WTC11 (cell line): ENCODE results near the gene IGFBP5. TPM values are rescaled to one million over a fixed set of nuclear protein-coding genes. Genes with fewer than 3 reads are reported as not detected.

Experiments used
- ATAC-seq: fragments of 200-7000 bp; cut with Tn5 transposase; 2 replicates; pipeline ENCODE4 v1.10.0; 2021; ENCODE audit warnings: mild to moderate bottlenecking, moderate library complexity
- CTCF ChIA-PET: fragments of 300-600 bp; sonication (Branson Sonifier 250); formaldehyde crosslinking; loops from one replicate; lab custom pipeline; 2021; ENCODE audit warnings: antibody characterized with exemption; lab: Charles Lee
- POLR2A ChIA-PET: fragments of 350-600 bp; sonication (Branson Sonifier 250); formaldehyde crosslinking; loops from one replicate; lab custom pipeline; 2021; ENCODE audit warnings: antibody characterized with exemption; lab: Charles Lee
- DNase-seq: peaks from one replicate; pipeline ENCODE4 v3.0.0; 2021; ENCODE audit warnings: low spot score
- H3K27ac Mint-ChIP-seq: 2 replicates; pipeline ENCODE4 v1.8.0; 2021; ENCODE audit warnings: mixed read lengths
- H3K27me3 Mint-ChIP-seq: 2 replicates; pipeline ENCODE4 v1.8.0; 2021; ENCODE audit warnings: low read depth, mild to moderate bottlenecking, moderate library complexity, mixed read lengths
- H3K36me3 Mint-ChIP-seq: 2 replicates; pipeline ENCODE4 v1.8.0; 2021; ENCODE audit warnings: mixed read lengths
- H3K4me1 Mint-ChIP-seq: 2 replicates; pipeline ENCODE4 v1.8.0; 2022; ENCODE audit warnings: mixed read lengths
- H3K4me3 Mint-ChIP-seq: 2 replicates; pipeline ENCODE4 v1.8.0; 2021; ENCODE audit warnings: mild to moderate bottlenecking, moderate library complexity, mixed read lengths
- H3K9me3 Mint-ChIP-seq: 2 replicates; pipeline ENCODE4 v1.8.0; 2021; ENCODE audit warnings: mixed read lengths
- ARID4B ChIP-seq: sonication (generic); formaldehyde crosslinking; IDR thresholded peaks from 2 replicates; pipeline ENCODE4 v1.8.0; 2023; ENCODE audit warnings: missing genetic modification reagents, mild to moderate bottlenecking, borderline replicate concordance
- CREB1 ChIP-seq: sonication (generic); formaldehyde crosslinking; IDR thresholded peaks from 2 replicates; pipeline ENCODE4 v1.8.0; 2023; ENCODE audit warnings: mild to moderate bottlenecking, missing genetic modification reagents
- CTCF ChIP-seq: fragments of 200-600 bp; IDR thresholded peaks from 2 replicates; pipeline ENCODE4 v1.8.0; 2022; ENCODE audit warnings: antibody characterized with exemption
- GABPB1 ChIP-seq: sonication (generic); formaldehyde crosslinking; IDR thresholded peaks from 2 replicates; pipeline ENCODE4 v1.8.1; 2023; ENCODE audit warnings: mild to moderate bottlenecking, missing genetic modification reagents
- HMGA2 ChIP-seq: fragments of 250-450 bp; sonication (Bioruptor Pico); IDR thresholded peaks from 2 replicates; pipeline ENCODE4 v1.4.0; 2021; ENCODE audit warnings: mild to moderate bottlenecking, moderate library complexity
- IRF1 ChIP-seq: sonication (generic); formaldehyde crosslinking; IDR thresholded peaks from 2 replicates; pipeline ENCODE4 v1.8.0; 2023; ENCODE audit warnings: missing genetic modification reagents
- MAX ChIP-seq: sonication (generic); formaldehyde crosslinking; IDR thresholded peaks from 2 replicates; pipeline ENCODE4 v1.8.0; 2022; ENCODE audit warnings: mild to moderate bottlenecking, missing genetic modification reagents
- PRDM15 ChIP-seq: sonication (generic); formaldehyde crosslinking; IDR thresholded peaks from 2 replicates; pipeline ENCODE4 v1.8.0; 2022; ENCODE audit warnings: missing genetic modification reagents
- SMAD3 ChIP-seq: sonication (generic); formaldehyde crosslinking; IDR thresholded peaks from 2 replicates; pipeline ENCODE4 v1.8.0; 2022; ENCODE audit warnings: missing genetic modification reagents, mild to moderate bottlenecking, borderline replicate concordance
- TEAD4 ChIP-seq: sonication (generic); formaldehyde crosslinking; IDR thresholded peaks from 2 replicates; pipeline ENCODE4 v1.8.0; 2022; ENCODE audit warnings: mild to moderate bottlenecking, missing genetic modification reagents
- ZBTB43 ChIP-seq: sonication (generic); formaldehyde crosslinking; IDR thresholded peaks from 2 replicates; pipeline ENCODE4 v1.8.1; 2023; ENCODE audit warnings: mild to moderate bottlenecking, missing genetic modification reagents
- ZNF138 ChIP-seq: sonication (generic); formaldehyde crosslinking; conservative IDR thresholded peaks from 2 replicates; pipeline ENCODE4 v1.8.1; 2022; ENCODE audit warnings: mild to moderate bottlenecking, moderate library complexity, missing genetic modification reagents
- ZNF219 ChIP-seq: sonication (generic); formaldehyde crosslinking; IDR thresholded peaks from 2 replicates; pipeline ENCODE4 v1.8.0; 2023; ENCODE audit warnings: missing genetic modification reagents, mild to moderate bottlenecking, borderline replicate concordance
- ZNF423 ChIP-seq: fragments of 250-450 bp; sonication (Bioruptor Pico); IDR thresholded peaks from 2 replicates; pipeline ENCODE4 v2.1.2; 2022; ENCODE audit warnings: mild to moderate bottlenecking, moderate library complexity
- ZNF512 ChIP-seq: sonication (generic); formaldehyde crosslinking; IDR thresholded peaks from 2 replicates; pipeline ENCODE4 v1.8.1; 2022; ENCODE audit warnings: missing genetic modification reagents, borderline replicate concordance
- ZNF532 ChIP-seq: fragments of 250-450 bp; sonication (Bioruptor Pico); IDR thresholded peaks from 2 replicates; pipeline ENCODE4 v1.9.0; 2021; ENCODE audit warnings: mild to moderate bottlenecking, borderline replicate concordance
- total RNA-seq: library from RNA; stranded (reverse); gene quantifications from 3 replicates; pipeline ENCODE4 v1.2.3, GENCODE V29; 2021

IGFBP5 gene
- total RNA-seq, 1 experiment from 2014 or later, result 5.3 TPM

GRCh38 chr2:216698895-216699294 lies 3.5 kb upstream of the IGFBP5 start:
- ChIA-PET CTCF (interaction anchor here (0.6 to 2.2 kb wide), 19 partner anchors 11 to 1014 kb away, joined by 3 to 19 read pairs (median 3); no protein-coding TSS in a partner anchor), POLR2A (interaction anchor here (1.0 kb wide), 1 partner anchor 11 kb away, joined by 3 read pairs; no protein-coding TSS in a partner anchor)
- Mint-ChIP-seq H3K27ac (no peak overlapping the region), H3K9me3 (no peaks in the 10 kb centered on the region), H3K27me3 (peaks cover 23% of the 10 kb centered on the region), H3K4me1 (peaks cover 21% of the 10 kb centered on the region), H3K4me3 (no peak overlapping the region), H3K36me3 (no peaks in the 10 kb centered on the region)
- ATAC-seq (peak; percentile 43), DNase-seq (no peak)
- no peak for TF ChIP-seq TEAD4 (CRISPR knock-in tag)
- 0 out of 2 replicates have a peak, but pooled peaks have one; percentile 20 for TF ChIP-seq MAX
- TF ChIP-seq CTCF, result peak; percentile 40; the same call in 1 of the 2 replicates
- no peak for TF ChIP-seq ZBTB43 (CRISPR knock-in tag)
- no peak for TF ChIP-seq CREB1 (CRISPR knock-in tag)
- TF ChIP-seq ZNF532 (CRISPR knock-in tag), result no peak
- TF ChIP-seq IRF1 (CRISPR knock-in tag), result no peak
- TF ChIP-seq HMGA2 (CRISPR knock-in tag), result no peak
- no peak for TF ChIP-seq ZNF512 (CRISPR knock-in tag)
- no peak for TF ChIP-seq SMAD3
- TF ChIP-seq ZNF219 (CRISPR knock-in tag), result no peak
- no peak for TF ChIP-seq ZNF138 (CRISPR knock-in tag)
- TF ChIP-seq ZNF423 (CRISPR knock-in tag), result no peak
- 0 out of 2 replicates have a peak, but pooled peaks have one; percentile 17 for TF ChIP-seq GABPB1 (CRISPR knock-in tag)
- TF ChIP-seq ARID4B, result no peak
- TF ChIP-seq PRDM15, result no peak
